Germinal center (tissue), 1 donor: Measurements from ENCODE around the gene GPR150.

Experiments
- DNase-seq: peaks from one replicate; pipeline ENCODE4 v3.0.0; 2012; ENCODE audit warnings: mixed read lengths, low spot score

GPR150 gene

DNA sequence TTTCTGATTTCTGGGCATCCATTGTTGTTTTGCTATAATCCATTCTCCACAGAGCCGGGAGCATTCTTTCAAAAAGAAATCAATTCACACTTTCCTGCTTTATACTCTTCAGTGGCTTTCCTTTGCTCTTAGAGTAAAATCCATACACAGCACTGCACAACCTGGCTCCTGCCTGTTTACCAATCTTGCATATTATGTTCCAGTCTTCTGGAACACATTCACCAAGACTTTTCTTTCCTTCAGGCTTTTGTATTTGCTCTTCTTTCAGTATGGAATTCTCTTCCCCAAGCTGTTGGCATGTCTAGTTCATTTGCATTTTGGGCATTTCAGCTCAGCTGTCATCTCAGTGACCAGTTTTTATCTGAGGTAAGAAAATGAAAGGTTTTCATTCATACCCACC is 33.0 kb downstream of the GPR150 start:
- no peak for DNase-seq

DNA sequence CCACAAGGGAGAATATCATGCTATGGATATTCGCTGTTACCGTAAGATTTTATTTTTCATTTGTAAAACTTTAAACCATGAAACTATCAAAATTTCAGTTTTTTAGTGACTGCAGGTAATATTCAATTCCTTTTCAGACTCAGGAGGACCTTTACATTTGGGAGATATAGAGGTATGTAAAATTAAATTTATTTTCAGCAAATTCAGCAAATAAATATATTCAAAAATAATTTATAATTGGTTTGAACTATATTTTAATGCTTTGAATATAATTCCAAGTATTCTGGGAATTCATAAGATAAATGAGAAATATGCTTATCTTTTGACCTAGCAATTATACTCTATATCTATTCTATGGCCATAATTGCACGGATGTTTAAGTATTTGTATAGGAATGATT is 34.3 kb downstream of the GPR150 start:
- DNase-seq: no peak

DNA sequence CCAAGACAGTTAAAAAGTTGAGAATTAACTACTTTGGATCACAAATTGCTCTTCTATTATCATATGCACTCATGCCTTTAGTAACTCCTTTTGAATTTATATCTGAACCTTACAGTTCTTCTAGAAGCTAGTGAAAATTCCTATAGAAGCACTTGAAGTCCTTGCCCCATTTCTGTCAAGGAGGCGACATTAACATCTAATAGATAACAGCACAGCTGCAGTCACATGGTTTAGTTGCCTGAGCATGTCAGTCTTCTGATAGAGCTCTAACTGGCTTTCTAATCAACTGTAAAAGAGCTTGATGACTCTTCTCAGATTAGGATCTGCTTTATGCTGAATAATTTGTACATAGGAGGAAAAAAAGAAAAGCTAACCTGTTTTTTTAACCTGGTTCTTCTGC is 35.7 kb downstream of the GPR150 start:
- DNase-seq: no peak

- DNase-seq: no peak
Measured at GRCh38 chr5:95660060-95660459, 40.2 kb downstream of the GPR150 start.

GRCh38 chr5:95662946-95663345 is 43.1 kb downstream of the GPR150 start:
- DNase-seq: no peak

DNA sequence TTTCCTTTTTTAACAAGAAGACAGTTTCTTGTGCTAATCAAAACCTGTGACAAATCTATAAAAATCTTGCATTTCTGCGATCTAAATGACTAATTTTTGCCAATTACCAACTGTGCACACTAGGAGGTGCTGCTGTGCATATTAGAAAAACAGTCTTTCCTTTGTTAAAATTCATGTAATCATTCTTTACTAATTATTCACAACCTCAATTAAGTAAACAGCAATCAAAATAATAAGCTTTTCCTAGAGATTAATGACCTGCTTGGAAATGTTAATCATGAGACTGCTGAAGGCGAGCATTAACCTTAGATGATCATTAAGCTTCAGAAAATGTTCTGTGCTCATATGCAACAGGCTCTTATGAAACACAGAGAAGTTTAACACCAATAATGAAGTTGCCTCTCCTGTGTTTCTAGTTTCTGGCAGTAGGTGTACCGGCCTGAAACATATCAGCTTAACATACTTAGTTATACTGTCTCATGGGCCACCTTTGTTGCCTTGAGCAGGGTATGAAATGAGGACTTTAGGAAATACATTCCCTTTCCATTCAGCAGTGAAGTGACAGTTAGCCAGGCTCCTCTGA is 44.4 kb downstream of the GPR150 start:
- peak; percentile 18 for DNase-seq

DNA sequence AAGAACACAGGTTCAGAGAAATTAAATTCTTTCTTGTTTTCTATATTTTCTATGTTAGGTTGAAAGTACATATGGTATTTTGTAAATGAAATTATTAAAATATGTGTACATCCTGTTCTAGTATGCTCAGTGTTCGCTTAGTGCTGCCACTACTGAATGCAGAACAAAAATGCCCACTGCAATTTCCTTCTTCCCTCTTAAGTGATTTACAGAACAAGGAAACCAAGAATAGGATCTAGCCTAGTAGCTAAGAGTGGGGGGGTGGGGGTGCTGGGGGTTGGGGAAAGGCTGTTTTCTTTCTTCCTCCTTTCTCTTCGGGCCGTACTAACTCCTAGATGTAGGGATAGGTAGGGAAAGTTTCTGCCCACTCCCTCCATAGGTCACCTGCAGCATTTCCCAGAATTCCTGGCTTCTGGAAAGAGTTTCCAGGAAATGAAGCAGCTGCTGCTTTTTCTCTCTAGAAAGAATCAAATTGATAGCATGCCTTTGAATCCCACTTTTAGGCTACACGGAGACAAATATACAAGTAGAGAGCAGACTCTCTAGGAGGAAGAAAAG is 47.3 kb downstream of the GPR150 start:
- no peak for DNase-seq

GRCh38 chr5:95667678-95668077 is 47.8 kb downstream of the GPR150 start:
- no peak for DNase-seq

- no peak for DNase-seq
Measured at GRCh38 chr5:95668216-95668615, 48.3 kb downstream of the GPR150 start.

- DNase-seq: no peak
Measured at GRCh38 chr5:95668728-95669127, 48.8 kb downstream of the GPR150 start.

- no peak for DNase-seq
Measured at GRCh38 chr5:95669540-95669939, 49.7 kb downstream of the GPR150 start.

DNA sequence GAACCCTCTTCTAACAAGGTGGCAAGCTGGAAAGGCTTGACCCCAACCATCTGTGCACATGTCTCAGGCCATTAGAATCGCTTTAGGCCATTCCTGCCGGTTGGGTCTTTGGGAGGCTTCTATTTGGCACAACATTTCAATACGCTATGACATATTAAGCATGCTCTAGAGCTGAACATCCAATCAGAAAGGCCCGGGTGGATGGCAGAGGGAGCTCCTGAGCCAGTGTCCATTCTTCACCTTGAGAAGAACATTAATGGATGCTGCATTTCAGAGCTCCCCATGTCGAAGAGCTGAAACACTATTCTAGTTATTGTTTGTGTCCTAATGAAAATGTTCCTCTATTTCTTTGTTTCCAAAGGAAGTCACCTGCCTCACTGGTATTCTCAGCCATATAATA is 50.1 kb downstream of the GPR150 start:
- no peak for DNase-seq

DNA sequence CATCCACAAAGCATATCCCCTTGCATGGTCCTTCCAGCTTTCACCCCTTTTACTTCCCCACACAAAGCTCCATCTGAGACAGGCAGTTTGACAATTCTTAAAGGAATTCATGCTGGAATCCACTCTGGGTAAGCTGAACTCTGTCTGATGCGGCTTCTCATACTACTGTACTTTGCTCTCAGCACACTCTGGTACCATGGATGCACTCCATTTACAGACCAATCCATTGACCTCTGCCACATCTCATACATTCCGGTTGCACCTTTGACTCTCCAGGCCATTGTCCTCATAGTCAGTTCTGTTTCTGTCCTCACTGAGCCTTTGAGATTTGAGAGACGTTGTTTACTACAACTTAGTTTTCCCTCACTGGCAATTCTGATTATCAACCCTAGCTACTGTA is 50.7 kb downstream of the GPR150 start:
- no peak for DNase-seq
